Prostate gland (tissue), 2 donors: ENCODE measurements around the gene TTC22.

Experiments used
- POLR2A ChIP-seq: fragments of 450-650 bp; IDR thresholded peaks from one replicate; pipeline ENCODE4 v1.6.1; 2016; ENCODE audit warnings: antibody characterized with exemption, mild to moderate bottlenecking
- POLR2AphosphoS5 ChIP-seq: sonication (generic); formaldehyde crosslinking; IDR thresholded peaks from one replicate; pipeline ENCODE4 v1.6.1; 2017; ENCODE audit warnings: antibody characterized with exemption
- TF ChIP-seq, protein P1 (sequence below), 4 experiments: fragments of 200-600 bp in 2 of 4; fragments of 450-650 bp in 2 of 4; sonication (generic) in 2 of 4; IDR thresholded peaks; 1 replicate in 3 of 4; 2 replicates in 1 of 4; pipeline ENCODE4 v1.5.1; 2016 to 2019; ENCODE audit warnings: antibody characterized with exemption in 4 of 4, mild to moderate bottlenecking in 2 of 4, moderate library complexity in 2 of 4

- TF ChIP-seq, protein P1, sequence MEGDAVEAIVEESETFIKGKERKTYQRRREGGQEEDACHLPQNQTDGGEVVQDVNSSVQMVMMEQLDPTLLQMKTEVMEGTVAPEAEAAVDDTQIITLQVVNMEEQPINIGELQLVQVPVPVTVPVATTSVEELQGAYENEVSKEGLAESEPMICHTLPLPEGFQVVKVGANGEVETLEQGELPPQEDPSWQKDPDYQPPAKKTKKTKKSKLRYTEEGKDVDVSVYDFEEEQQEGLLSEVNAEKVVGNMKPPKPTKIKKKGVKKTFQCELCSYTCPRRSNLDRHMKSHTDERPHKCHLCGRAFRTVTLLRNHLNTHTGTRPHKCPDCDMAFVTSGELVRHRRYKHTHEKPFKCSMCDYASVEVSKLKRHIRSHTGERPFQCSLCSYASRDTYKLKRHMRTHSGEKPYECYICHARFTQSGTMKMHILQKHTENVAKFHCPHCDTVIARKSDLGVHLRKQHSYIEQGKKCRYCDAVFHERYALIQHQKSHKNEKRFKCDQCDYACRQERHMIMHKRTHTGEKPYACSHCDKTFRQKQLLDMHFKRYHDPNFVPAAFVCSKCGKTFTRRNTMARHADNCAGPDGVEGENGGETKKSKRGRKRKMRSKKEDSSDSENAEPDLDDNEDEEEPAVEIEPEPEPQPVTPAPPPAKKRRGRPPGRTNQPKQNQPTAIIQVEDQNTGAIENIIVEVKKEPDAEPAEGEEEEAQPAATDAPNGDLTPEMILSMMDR (IDR thresholded peaks at IDR 0.05), result no peak
- no peak for TF ChIP-seq POLR2AphosphoS5
- no peak for TF ChIP-seq POLR2A
Observed at GRCh38 chr1:54745274-54745673, 55.8 kb downstream of the TTC22 start.
